SK-N-SH (cell line): ENCODE measurements around the gene TPRKB. TPM values are rescaled to one million over a fixed set of nuclear protein-coding genes. Genes with fewer than 3 reads are reported as not detected.

Experiments
- CTCF ChIA-PET: fragments of 300-600, 350-600 bp; formaldehyde crosslinking; extraction: SDS; loops from one replicate; lab custom pipeline; 2021; lab: Yijun Ruan, JAX
- POLR2A ChIA-PET: fragments of 350-600 bp; sonication (Branson Sonifier 250); formaldehyde crosslinking; extraction: SDS; loops from one replicate; lab custom pipeline; 2020; ENCODE audit warnings: antibody characterized with exemption, inconsistent platforms; lab: Yijun Ruan, JAX
- DNase-seq: peaks from one replicate; pipeline ENCODE4 v3.0.0; 2012
- H2AFZ ChIP-seq: fragments of 200-600 bp; sonication (generic); 2 replicates; pipeline ENCODE4 v1.8.1; 2016; ENCODE audit warnings: antibody characterized with exemption, mild to moderate bottlenecking, low read depth
- H3F3A ChIP-seq: fragments of 200-600 bp; sonication (generic); replicated peaks from 2 replicates; pipeline ENCODE3; 2016; ENCODE audit warnings: antibody characterized with exemption, mild to moderate bottlenecking; ENCODE audit not compliant: insufficient read depth
- H3K27ac ChIP-seq, 2 experiments: fragments of 200-500 bp in 1 of 2; fragments of 200-600 bp in 1 of 2; sonication (Bioruptor generic) in 1 of 2; sonication (generic), shearing (Covaris generic) in 1 of 2; 2 replicates each; pipeline versions ENCODE4 v1.5.1 to v1.6.1; 2014 to 2016; ENCODE audit warnings: low read depth in 2 of 2, inconsistent platforms in 1 of 2, low read length in 1 of 2, mild to moderate bottlenecking in 1 of 2, mixed read lengths in 1 of 2
- H3K27me3 ChIP-seq: fragments of 200-600 bp; sonication (generic), shearing (Covaris generic); 2 replicates; pipeline ENCODE4 v1.6.1; 2016; ENCODE audit warnings: mixed run types; ENCODE audit not compliant: insufficient read depth
- H3K36me3 ChIP-seq, 2 experiments: fragments of 200-500 bp in 1 of 2; fragments of 200-600 bp in 1 of 2; sonication (Bioruptor generic) in 1 of 2; sonication (generic) in 1 of 2; replicated peaks in 1 of 2; 2 replicates each; pipeline versions ENCODE3 to v1.5.1; 2014 to 2016; ENCODE audit warnings: low read length in 1 of 2, mild to moderate bottlenecking in 1 of 2; ENCODE audit not compliant: insufficient read depth in 2 of 2, control insufficient read depth in 1 of 2
- H3K4me1 ChIP-seq, 2 experiments: fragments of 200-500 bp in 1 of 2; fragments of 200-600 bp in 1 of 2; sonication (Bioruptor generic) in 1 of 2; sonication (generic), shearing (Covaris generic) in 1 of 2; 2 replicates each; pipeline versions ENCODE4 v1.5.1 to v1.6.1; 2014 to 2016; ENCODE audit warnings: low read depth in 1 of 2, low read length in 1 of 2, mixed run types in 1 of 2; ENCODE audit not compliant: insufficient read depth in 2 of 2, control insufficient read depth in 1 of 2
- H3K4me2 ChIP-seq: fragments of 200-600 bp; sonication (generic), shearing (Covaris generic); 2 replicates; pipeline ENCODE4 v1.6.1; 2017; ENCODE audit warnings: mixed run types
- H3K4me3 ChIP-seq, 2 experiments: fragments of 200-500 bp in 1 of 2; fragments of 200-600 bp in 1 of 2; sonication (Bioruptor generic) in 1 of 2; sonication (generic), shearing (Covaris generic) in 1 of 2; 2 replicates each; pipeline versions ENCODE4 v1.5.1 to v1.8.1; 2014 to 2016; ENCODE audit warnings: low read depth in 2 of 2, inconsistent platforms in 1 of 2, low read length in 1 of 2, mild to moderate bottlenecking in 1 of 2, mixed read lengths in 1 of 2, moderate library complexity in 1 of 2
- H3K79me2 ChIP-seq: fragments of 200-600 bp; sonication (generic); 2 replicates; pipeline ENCODE4 v1.8.1; 2017; ENCODE audit warnings: mild to moderate bottlenecking; ENCODE audit not compliant: insufficient read depth
- H3K9ac ChIP-seq: fragments of 200-600 bp; sonication (generic); 2 replicates; pipeline ENCODE4 v1.6.1; 2017; ENCODE audit warnings: mixed run types
- H3K9me2 ChIP-seq: fragments of 200-600 bp; sonication (generic); 2 replicates; pipeline ENCODE4 v1.6.1; 2017; ENCODE audit warnings: mixed run types
- H3K9me3 ChIP-seq: fragments of 200-600 bp; sonication (generic); 2 replicates; pipeline ENCODE4 v1.6.1; 2017; ENCODE audit warnings: mixed run types, mild to moderate bottlenecking, moderate library complexity
- H4K20me1 ChIP-seq: fragments of 200-600 bp; sonication (generic); 2 replicates; pipeline ENCODE4 v1.6.1; 2017; ENCODE audit warnings: mild to moderate bottlenecking, mixed run types; ENCODE audit not compliant: insufficient read depth
- CHD2 ChIP-seq: fragments of 150-350 bp; IDR thresholded peaks from 2 replicates; pipeline ENCODE4 v1.6.1; 2018; ENCODE audit warnings: low read length; ENCODE audit not compliant: partially characterized antibody
- CTCF ChIP-seq: fragments of 200-600 bp; sonication (generic); IDR thresholded peaks from 2 replicates; pipeline ENCODE4 v1.6.1; 2017; ENCODE audit warnings: antibody characterized with exemption, mild to moderate bottlenecking, moderate library complexity
- EP300 ChIP-seq, 2 experiments: IDR thresholded peaks; 2 replicates each; pipeline versions ENCODE4 v1.4.0 to v1.6.1; 2012; ENCODE audit warnings: borderline replicate concordance in 1 of 2, low read depth in 1 of 2, low read length in 1 of 2
- FOXJ3 ChIP-seq: sonication (generic); formaldehyde crosslinking; IDR thresholded peaks from 2 replicates; pipeline ENCODE4 v1.5.1; 2020; ENCODE audit warnings: mild to moderate bottlenecking, missing genetic modification reagents
- FOXM1 ChIP-seq: IDR thresholded peaks from 2 replicates; pipeline ENCODE4 v1.4.0; 2012; ENCODE audit warnings: low read depth, mild to moderate bottlenecking
- GABPA ChIP-seq: IDR thresholded peaks from 2 replicates; pipeline ENCODE4 v1.4.0; 2012; ENCODE audit warnings: low read depth, mild to moderate bottlenecking
- GATA2 ChIP-seq: sonication (generic); formaldehyde crosslinking; IDR thresholded peaks from 2 replicates; pipeline ENCODE4 v1.5.0; 2020; ENCODE audit warnings: mild to moderate bottlenecking, missing genetic modification reagents
- IRF3 ChIP-seq: fragments of 150-350 bp; IDR thresholded peaks from 2 replicates; pipeline ENCODE4 v1.6.1; 2016; ENCODE audit warnings: mild to moderate bottlenecking, low read depth, low read length
- JUND ChIP-seq: IDR thresholded peaks from 2 replicates; pipeline ENCODE4 v1.4.0; 2012
- MAX ChIP-seq: IDR thresholded peaks from 2 replicates; pipeline ENCODE4 v1.4.0; 2012; ENCODE audit warnings: low read depth
- MEF2A ChIP-seq: IDR thresholded peaks from 2 replicates; pipeline ENCODE4 v1.4.0; 2012; ENCODE audit warnings: low read depth, borderline replicate concordance
- MXI1 ChIP-seq: IDR thresholded peaks from 2 replicates; pipeline ENCODE4 v1.6.1; 2012; ENCODE audit warnings: mild to moderate bottlenecking, low read depth, low read length, improper control_type of control experiment
- NFIC ChIP-seq: IDR thresholded peaks from 2 replicates; pipeline ENCODE4 v1.4.0; 2012; ENCODE audit warnings: borderline replicate concordance
- PBX3 ChIP-seq: IDR thresholded peaks from 2 replicates; pipeline ENCODE4; 2012
- RAD21 ChIP-seq: IDR thresholded peaks from 2 replicates; pipeline ENCODE4 v1.6.1; 2012; ENCODE audit warnings: mild to moderate bottlenecking, low read length
- RCOR1 ChIP-seq: fragments of 150-350 bp; IDR thresholded peaks from 2 replicates; pipeline ENCODE4 v1.6.1; 2017; ENCODE audit warnings: antibody characterized with exemption, low read length
- REST ChIP-seq: IDR thresholded peaks from 2 replicates; pipeline ENCODE4 v1.6.1; 2012; ENCODE audit warnings: mild to moderate bottlenecking, low read depth, low read length, moderate library complexity
- RFX5 ChIP-seq: IDR thresholded peaks from 2 replicates; pipeline ENCODE4 v1.6.1; 2012; ENCODE audit warnings: mild to moderate bottlenecking, improper control_type of control experiment, low read length
- SIN3A ChIP-seq: IDR thresholded peaks from 2 replicates; pipeline ENCODE4 v1.6.1; 2012; ENCODE audit warnings: low read depth, mild to moderate bottlenecking, low read length, moderate library complexity, borderline replicate concordance
- SMC3 ChIP-seq: IDR thresholded peaks from 2 replicates; pipeline ENCODE4 v1.6.1; 2012; ENCODE audit warnings: low read depth, low read length, improper control_type of control experiment
- TAF1 ChIP-seq: IDR thresholded peaks from 2 replicates; pipeline ENCODE4 v1.6.1; 2012; ENCODE audit warnings: low read depth, mild to moderate bottlenecking, low read length, moderate library complexity, borderline replicate concordance
- TCF12 ChIP-seq: IDR thresholded peaks from 2 replicates; pipeline ENCODE4 v1.4.0; 2012
- TEAD4 ChIP-seq: IDR thresholded peaks from 2 replicates; pipeline ENCODE4 v1.4.0; 2012; ENCODE audit warnings: mild to moderate bottlenecking, borderline replicate concordance; ENCODE audit not compliant: insufficient read depth
- YY1 ChIP-seq: IDR thresholded peaks from 2 replicates; pipeline ENCODE4 v1.4.0; 2012; ENCODE audit warnings: low read depth, mild to moderate bottlenecking
- WGBS: methylation state at CpG from one replicate; pipeline ENCODE4 v1.1.6; 2017; ENCODE audit warnings: low lambda C conversion rate; 5-methylcytosine and 5-hydroxymethylcytosine counted together
- polyA plus RNA-seq, 3 experiments: library from polyadenylated mRNA; depleted of rRNA; stranded (reverse); fragments of >200 nt; gene quantifications; 2 replicates each; pipeline ENCODE4 v1.2.3, GENCODE V29; 2012

Gene TPRKB
- polyA plus RNA-seq (2012; rRNA removed): 32.1 and 44.5 TPM in 2 replicates
- 58.5 and 68.6 TPM in 2 replicates for polyA plus RNA-seq (2012; cell fraction: cytosol; rRNA removed)
- 6.5 and 12.9 TPM in 2 replicates for polyA plus RNA-seq (2012; cell fraction: nucleus; rRNA removed)

- Histone ChIP-seq H3K27me3 (no peaks in the 10 kb centered on the region), H2AFZ (peak within 1 kb of the TSS; percentile 99), H3K27ac (peak within 1 kb of the TSS; percentile 62 to 65), H3K79me2 (peaks cover 29% of the 10 kb centered on the region), H3K9me2 (no peaks in the 10 kb centered on the region), H3K4me1 (peaks cover 6 to 8% of the 10 kb centered on the region in 2 experiments; a peak in 3 of 4 replicates), H4K20me1 (no peaks in the 10 kb centered on the region), H3K9ac (peak within 1 kb of the TSS; percentile 83), H3K36me3 (peaks cover 13 to 24% of the 10 kb centered on the region in 2 experiments), H3F3A (peaks cover 25% of the 10 kb centered on the region), H3K4me3 (peak within 1 kb of the TSS; percentile 94 to 95), H3K4me2 (peak within 1 kb of the TSS; percentile 83), H3K9me3 (no peaks in the 10 kb centered on the region)
- ChIA-PET POLR2A (interaction anchor here (0.7 to 1.3 kb wide), 6 partner anchors 8 to 503 kb away, joined by 3 to 11 read pairs (median 4); partner anchors contain the start of genes CCT7, MOB1A and STAMBP), CTCF (interaction anchor here (0.6 to 1.8 kb wide), 6 partner anchors 10 to 720 kb away, joined by 3 to 5 read pairs (median 4); no protein-coding TSS in a partner anchor)
- WGBS: under 1% methylated on average over 30 of the region's 49 CpGs
- DNase-seq: peak; percentile 95
- TF ChIP-seq IRF3 (no peak; the same call in 1 of the 2 replicates), TEAD4 (no peak), RCOR1 (no peak), TCF12 (peak; percentile 47; the same call in 1 of the 2 replicates), FOXJ3 (peak; percentile 63; the same call in 1 of the 2 replicates), NFIC (no peak), CTCF (no peak), REST (0 out of 2 replicates have a peak, but pooled peaks have one; percentile 46), MAX (peak; percentile 78), SMC3 (no peak), YY1 (peak; percentile 66; the same call in 1 of the 2 replicates), MEF2A (no peak), JUND (no peak), RFX5 (no peak), GATA2 (CRISPR knock-in tag) (no peak), FOXM1 (no peak), EP300 (IDR thresholded peaks at IDR 0.05; ENCODE audit: borderline replicate concordance in 1 of 2, low read depth in 1 of 2, low read length in 1 of 2) (no peak; a peak in 2 of 4 replicates), CHD2 (peak; percentile 96), PBX3 (no peak; the same call in 1 of the 2 replicates), RAD21 (no peak), TAF1 (peak; percentile 90), SIN3A (peak; percentile 98), GABPA (peak; percentile 99), MXI1 (peak; percentile 87)
Measured at GRCh38 chr2:73736855-73737779, at the start of gene TPRKB. Gene TPRKB (minus strand): TSS chr2:73737345. CDS start chr2:73734569, 2,776 bp downstream.
